DND-41 (cell line): Measurements from ENCODE around the gene PRKAR1B.

ENCODE experiments used
- EZH2 ChIP-seq: IDR thresholded peaks from 3 replicates; pipeline ENCODE4 v1.6.1; 2012; ENCODE audit warnings: borderline replicate concordance, low read depth, mild to moderate bottlenecking, moderate library complexity, low read length, inconsistent platforms; ENCODE audit not compliant: severe bottlenecking
- TF ChIP-seq, protein P1 (sequence below): IDR thresholded peaks from 2 replicates; pipeline ENCODE4 v1.5.1; 2012; ENCODE audit warnings: borderline replicate concordance, low read length, moderate library complexity, mild to moderate bottlenecking; ENCODE audit not compliant: poor library complexity, severe bottlenecking; ENCODE audit errors: extremely low read depth

DNA sequence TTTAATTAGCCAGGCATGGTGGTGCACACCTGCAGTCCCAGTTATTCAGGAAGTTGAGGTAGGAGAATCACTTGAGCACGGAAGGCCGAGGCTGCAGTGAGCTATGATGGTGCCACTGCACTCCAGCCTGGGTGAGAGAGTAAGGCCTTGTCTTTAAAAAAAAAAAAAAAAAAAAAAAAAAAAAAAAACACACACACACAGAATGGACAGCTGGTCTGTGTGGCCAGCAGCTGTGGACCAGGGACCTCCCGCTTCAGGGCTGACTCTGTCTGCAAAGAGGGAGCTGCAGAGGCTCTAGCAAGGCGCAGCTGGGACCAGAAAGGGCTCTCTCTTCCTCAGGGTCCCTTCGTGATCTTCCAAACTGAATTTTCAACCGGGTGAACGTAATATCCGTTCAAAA is 54.2 kb downstream of the PRKAR1B start:
- TF ChIP-seq, protein P1, sequence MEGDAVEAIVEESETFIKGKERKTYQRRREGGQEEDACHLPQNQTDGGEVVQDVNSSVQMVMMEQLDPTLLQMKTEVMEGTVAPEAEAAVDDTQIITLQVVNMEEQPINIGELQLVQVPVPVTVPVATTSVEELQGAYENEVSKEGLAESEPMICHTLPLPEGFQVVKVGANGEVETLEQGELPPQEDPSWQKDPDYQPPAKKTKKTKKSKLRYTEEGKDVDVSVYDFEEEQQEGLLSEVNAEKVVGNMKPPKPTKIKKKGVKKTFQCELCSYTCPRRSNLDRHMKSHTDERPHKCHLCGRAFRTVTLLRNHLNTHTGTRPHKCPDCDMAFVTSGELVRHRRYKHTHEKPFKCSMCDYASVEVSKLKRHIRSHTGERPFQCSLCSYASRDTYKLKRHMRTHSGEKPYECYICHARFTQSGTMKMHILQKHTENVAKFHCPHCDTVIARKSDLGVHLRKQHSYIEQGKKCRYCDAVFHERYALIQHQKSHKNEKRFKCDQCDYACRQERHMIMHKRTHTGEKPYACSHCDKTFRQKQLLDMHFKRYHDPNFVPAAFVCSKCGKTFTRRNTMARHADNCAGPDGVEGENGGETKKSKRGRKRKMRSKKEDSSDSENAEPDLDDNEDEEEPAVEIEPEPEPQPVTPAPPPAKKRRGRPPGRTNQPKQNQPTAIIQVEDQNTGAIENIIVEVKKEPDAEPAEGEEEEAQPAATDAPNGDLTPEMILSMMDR, result no peak
- no peak for TF ChIP-seq EZH2
